WERI-Rb-1 (cell line): ENCODE data around the gene MST1.

Experiments used
- DNase-seq: peaks from one replicate; pipeline ENCODE4 v3.0.0-alpha.2; 2020
- H3K27ac ChIP-seq: fragments of 250-450 bp; sonication (Bioruptor Pico); 2 replicates; pipeline ENCODE4 v1.5.1; 2020; ENCODE audit warnings: mild to moderate bottlenecking, moderate library complexity
- H3K27me3 ChIP-seq: fragments of 250-450 bp; sonication (Bioruptor Pico); 2 replicates; pipeline ENCODE4 v1.5.1; 2021; ENCODE audit warnings: mild to moderate bottlenecking, low read depth, moderate library complexity; ENCODE audit not compliant: insufficient read depth, severe bottlenecking
- H3K36me3 ChIP-seq: fragments of 250-450 bp; sonication (Bioruptor Pico); 2 replicates; pipeline ENCODE4 v1.5.1; 2020; ENCODE audit warnings: mild to moderate bottlenecking, moderate library complexity
- H3K4me3 ChIP-seq: 2 replicates; pipeline ENCODE4 v1.5.1; 2011; ENCODE audit warnings: low read depth, mild to moderate bottlenecking, control low read depth, low read length
- H3K9me3 ChIP-seq: fragments of 250-450 bp; sonication (Bioruptor Pico); 2 replicates; pipeline ENCODE4 v1.5.1; 2021; ENCODE audit warnings: mild to moderate bottlenecking, moderate library complexity; ENCODE audit not compliant: severe bottlenecking
- CTCF ChIP-seq: IDR thresholded peaks from 2 replicates; pipeline ENCODE4 v1.5.1; 2011; ENCODE audit warnings: low read depth, mild to moderate bottlenecking, control low read depth, inconsistent platforms, low read length

Gene MST1

GRCh38 chr3:49658711-49659110 is 30.6 kb downstream of the MST1 start:
- no peak for DNase-seq
- Histone ChIP-seq H3K4me3 (no peak overlapping the region), H3K36me3 (peaks cover 35% of the 10 kb centered on the region), H3K27ac (no peak overlapping the region), H3K27me3 (no peaks in the 10 kb centered on the region), H3K9me3 (no peaks in the 10 kb centered on the region)
- TF ChIP-seq CTCF = no peak

- no peak overlapping the region for H3K4me3 ChIP-seq
Observed at GRCh38 chr3:49657208-49657915, 31.9 kb downstream of the MST1 start.

GRCh38 chr3:49656541-49657112 is 32.6 kb downstream of the MST1 start:
- no peak overlapping the region for H3K27ac ChIP-seq
- no peak for DNase-seq
- H3K4me3 ChIP-seq = no peak overlapping the region
- no peaks in the 10 kb centered on the region for H3K9me3 ChIP-seq
- TF ChIP-seq CTCF = no peak
- H3K36me3 ChIP-seq = peaks cover 52% of the 10 kb centered on the region
- no peaks in the 10 kb centered on the region for H3K27me3 ChIP-seq

More at GRCh38 chr3:49657208-49657915, 31.9 kb downstream of the MST1 start:
- TF ChIP-seq CTCF = no peak
- no peaks in the 10 kb centered on the region for H3K27me3 ChIP-seq
- H3K36me3 ChIP-seq = peaks cover 47% of the 10 kb centered on the region
- H3K27ac ChIP-seq = no peak overlapping the region
- no peak for DNase-seq
- H3K9me3 ChIP-seq = no peaks in the 10 kb centered on the region

- H3K9me3 ChIP-seq = no peaks in the 10 kb centered on the region
- no peak for DNase-seq
- H3K36me3 ChIP-seq = peaks cover 60% of the 10 kb centered on the region
- TF ChIP-seq CTCF = no peak
- H3K4me3 ChIP-seq = no peak overlapping the region
- H3K27me3 ChIP-seq = no peaks in the 10 kb centered on the region
- H3K27ac ChIP-seq = no peak overlapping the region
Observed at GRCh38 chr3:49655731-49656285, 33.5 kb downstream of the MST1 start.

- no peak for TF ChIP-seq CTCF
- Histone ChIP-seq H3K36me3 (peaks cover 58% of the 10 kb centered on the region), H3K27me3 (no peaks in the 10 kb centered on the region), H3K4me3 (no peak overlapping the region), H3K9me3 (no peaks in the 10 kb centered on the region), H3K27ac (no peak overlapping the region)
- no peak for DNase-seq
Observed at GRCh38 chr3:49654955-49655556, 34.2 kb downstream of the MST1 start.
